ENCODE measurements around the gene RAB11FIP4. TPM values are rescaled to one million over a fixed set of nuclear protein-coding genes. Genes with fewer than 3 reads are reported as not detected.

Gene RAB11FIP4
- total RNA-seq, 1 experiment from 2014 or later: 2.5 TPM

Other genes with a start within 250 kb of the RAB11FIP4 start
- gene OMG, start 94.4 kb upstream of the RAB11FIP4 start, total RNA-seq (2014; rRNA removed; shearing (Covaris generic)): not detected in 2 replicates
- 0.47 and 1.2 TPM in 2 replicates for gene EVI2B, start 77.6 kb upstream of the RAB11FIP4 start, total RNA-seq (2014; rRNA removed; shearing (Covaris generic))
- 7.6 and 10.7 TPM in 2 replicates for gene EVI2A, start 70.1 kb upstream of the RAB11FIP4 start, total RNA-seq (2014; rRNA removed; shearing (Covaris generic))

All from SJSA1 (cell line).